ENCODE measurements around the gene P4HB.
A peak's percentile ranks its signal among the peaks of the same experiment; 100 is the strongest.

P4HB gene

GRCh38 chr17:81833160-81833920 is 27.0 kb downstream of the P4HB start, which contains the start of gene MCRIP1 (continued):
- no peak for TF ChIP-seq CREB5 (CRISPR knock-in tag; IDR thresholded peaks at IDR 0.05; ENCODE audit: low read depth)

- TF ChIP-seq ARNTL (CRISPR knock-in tag; IDR thresholded peaks at IDR 0.05; ENCODE audit: borderline replicate concordance, low read depth) (no peak), ESRRG (CRISPR knock-in tag; IDR thresholded peaks at IDR 0.05) (0 out of 2 replicates have a peak, but pooled peaks have one; percentile 14), TSHZ2 (CRISPR knock-in tag; IDR thresholded peaks at IDR 0.05) (no peak), SNAI2 (CRISPR knock-in tag; IDR thresholded peaks at IDR 0.05) (peak; percentile 69; the same call in 1 of the 2 replicates), ZNF70 (CRISPR knock-in tag; IDR thresholded peaks at IDR 0.05) (no peak)
- peak; percentile 55 for ATAC-seq
Observed at GRCh38 chr17:81832608-81833159, 27.7 kb downstream of the P4HB start.

- peak; percentile 37 for ATAC-seq
- TF ChIP-seq GLIS3 (CRISPR knock-in tag; IDR thresholded peaks at IDR 0.05) (no peak), ZFP3 (CRISPR knock-in tag; IDR thresholded peaks at IDR 0.05) (no peak), CSDC2 (CRISPR knock-in tag; IDR thresholded peaks at IDR 0.05) (no peak), ZNF8 (CRISPR knock-in tag; IDR thresholded peaks at IDR 0.05) (no peak), SNAI2 (CRISPR knock-in tag; IDR thresholded peaks at IDR 0.05) (no peak), TSHZ2 (CRISPR knock-in tag; IDR thresholded peaks at IDR 0.05) (no peak), POU6F1 (CRISPR knock-in tag; IDR thresholded peaks at IDR 0.05; ENCODE audit: borderline replicate concordance, low read depth) (no peak), CREB5 (CRISPR knock-in tag; IDR thresholded peaks at IDR 0.05; ENCODE audit: low read depth) (no peak), BACH2 (CRISPR knock-in tag; IDR thresholded peaks at IDR 0.05; ENCODE audit: borderline replicate concordance) (no peak), ZNF70 (CRISPR knock-in tag; IDR thresholded peaks at IDR 0.05) (no peak), ZFP30 (CRISPR knock-in tag; IDR thresholded peaks at IDR 0.05) (no peak), ZNF565 (CRISPR knock-in tag; conservative IDR thresholded peaks at IDR 0.05; ENCODE audit: low read depth) (no peak), TCF4 (CRISPR knock-in tag; IDR thresholded peaks at IDR 0.05; ENCODE audit: borderline replicate concordance) (no peak), OSR1 (CRISPR knock-in tag; IDR thresholded peaks at IDR 0.05) (no peak), CSRNP3 (CRISPR knock-in tag; IDR thresholded peaks at IDR 0.05) (no peak), TOX (CRISPR knock-in tag; IDR thresholded peaks at IDR 0.05; ENCODE audit: borderline replicate concordance) (no peak)
Observed at GRCh38 chr17:81831957-81832607, 28.3 kb downstream of the P4HB start.

All from SK-N-SH treated with all-trans-retinoic acid at 6 μM for 48 hours (cell line).